ENCODE measurements around the gene SERPINC1.
A peak's percentile ranks its signal among the peaks of the same experiment; 100 is the strongest.
"Not testable (repeated sequence)": the region's sequence is repeated elsewhere in the genome, so short reads cannot be mapped to it uniquely, and the experiment has no call there.

The SERPINC1 gene

GRCh38 chr1:173917149-173917548, at the start of gene SERPINC1:
Gene SERPINC1, minus strand, starts transcription at chr1:173917327. Its CDS starts 68 bp downstream, at chr1:173917259.
- no peak for DNase-seq

GRCh38 chr1:173965896-173966295, 48.8 kb upstream of the SERPINC1 start:
- not testable (repeated sequence) for DNase-seq

- DNase-seq = no peak
Measured at GRCh38 chr1:173963477-173963876, 46.4 kb upstream of the SERPINC1 start.

GRCh38 chr1:173960625-173961024, 43.5 kb upstream of the SERPINC1 start:
- no peak for DNase-seq

- no peak for DNase-seq
Measured at GRCh38 chr1:173954179-173954578, 37.1 kb upstream of the SERPINC1 start.

- no peak for DNase-seq
Measured at GRCh38 chr1:173948594-173948993, 31.5 kb upstream of the SERPINC1 start.

- DNase-seq = no peak
Measured at GRCh38 chr1:173946380-173946921, 29.3 kb upstream of the SERPINC1 start.

GRCh38 chr1:173937062-173937461, 19.9 kb upstream of the SERPINC1 start:
- no peak for DNase-seq

GRCh38 chr1:173934440-173934839, 17.3 kb upstream of the SERPINC1 start:
- no peak for DNase-seq

GRCh38 chr1:173930541-173930940, 13.4 kb upstream of the SERPINC1 start:
- not testable (repeated sequence) for DNase-seq

- DNase-seq = no peak
Measured at GRCh38 chr1:173925306-173926242, 8.4 kb upstream of the SERPINC1 start.

- no peak for DNase-seq
Measured at GRCh38 chr1:173920861-173921260, 3.7 kb upstream of the SERPINC1 start.

- DNase-seq = peak; percentile 77
Measured at GRCh38 chr1:173917635-173918493, 737 bp upstream of the SERPINC1 start.

GRCh38 chr1:173916667-173917066, 460 bp downstream of the SERPINC1 start:
- DNase-seq = no peak

- no peak for DNase-seq
Measured at GRCh38 chr1:173915596-173915995, 1.5 kb downstream of the SERPINC1 start.

GRCh38 chr1:173914366-173914871, 2.7 kb downstream of the SERPINC1 start:
- DNase-seq = no peak

GRCh38 chr1:173913111-173913510, 4.0 kb downstream of the SERPINC1 start:
- DNase-seq = no peak

GRCh38 chr1:173903827-173904531, 13.1 kb downstream of the SERPINC1 start:
- peak; percentile 78 for DNase-seq

- DNase-seq = no peak
Measured at GRCh38 chr1:173900992-173901391, 16.1 kb downstream of the SERPINC1 start.

- no peak for DNase-seq
Measured at GRCh38 chr1:173900427-173900826, 16.7 kb downstream of the SERPINC1 start.

GRCh38 chr1:173894189-173894588, 22.9 kb downstream of the SERPINC1 start:
- no peak for DNase-seq

GRCh38 chr1:173893611-173894010, 23.5 kb downstream of the SERPINC1 start:
- DNase-seq = no peak
